Measurements from ENCODE around the gene DNAAF9. TPM values are rescaled to one million over a fixed set of nuclear protein-coding genes. Genes with fewer than 3 reads are reported as not detected.

DNAAF9 gene
- polyA plus RNA-seq, 10 donors, result 13.4 to 18.5 (median 15.5) TPM

DNA sequence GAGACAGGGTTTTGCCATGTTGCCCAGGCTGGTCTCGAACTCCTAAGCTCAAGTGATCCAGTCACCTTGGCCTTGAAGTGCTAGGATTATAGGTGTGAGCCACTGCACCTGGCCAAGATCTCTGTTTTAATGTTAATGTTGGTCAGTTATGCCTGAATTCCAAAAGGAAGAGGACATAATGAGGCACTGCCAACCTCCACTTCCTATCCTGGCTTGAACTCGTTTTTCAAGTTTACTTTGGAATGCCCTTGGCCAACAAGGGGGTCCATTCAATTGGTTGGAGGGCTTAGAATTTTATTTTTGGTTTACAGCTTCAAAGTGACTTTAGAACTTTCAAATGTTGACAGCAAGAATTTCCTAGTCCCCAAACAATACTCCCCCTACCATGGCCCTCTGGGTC is 29.8 kb downstream of the DNAAF9 start:
- DNase-seq, result no peak

DNA sequence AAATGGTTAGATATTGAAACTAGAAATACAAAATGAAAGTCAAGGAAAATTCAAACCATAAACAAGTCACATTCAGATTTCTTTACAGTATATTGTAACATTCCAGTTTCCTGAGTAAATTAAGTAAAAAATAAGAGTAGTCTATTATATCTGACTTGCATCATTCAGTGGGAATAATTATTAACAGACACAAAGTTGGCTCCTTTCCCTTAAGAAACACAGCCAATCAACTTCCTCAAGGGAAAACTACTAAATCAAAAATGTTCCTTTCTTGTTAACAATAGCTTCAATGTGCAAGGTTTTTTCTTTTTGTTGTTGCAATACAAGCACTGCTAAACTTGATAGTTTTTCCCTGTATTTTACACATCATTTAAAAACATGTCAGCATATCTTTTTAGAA is 33.2 kb downstream of the DNAAF9 start:
- peak; percentile 8 to 31 (median 13) for DNase-seq

DNA sequence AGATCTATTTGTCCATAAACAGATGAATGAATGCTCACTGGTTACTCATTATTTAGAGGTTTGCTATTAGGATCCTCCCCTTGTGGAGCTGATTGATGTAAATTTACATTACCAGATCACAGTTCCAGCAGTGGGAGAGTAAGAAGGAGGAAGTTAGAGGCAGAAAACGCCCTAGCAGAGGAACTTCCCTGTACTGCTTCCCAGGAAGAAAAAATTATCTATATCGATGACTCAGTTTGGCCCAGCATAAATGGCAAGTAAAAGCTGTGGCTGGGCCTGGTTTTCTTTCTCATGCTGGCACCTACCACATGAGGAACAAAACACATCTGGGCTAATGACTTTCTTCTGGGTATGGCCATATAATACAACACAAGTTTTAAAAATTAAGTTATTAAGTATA is 35.7 kb downstream of the DNAAF9 start:
- no peak for DNase-seq

DNA sequence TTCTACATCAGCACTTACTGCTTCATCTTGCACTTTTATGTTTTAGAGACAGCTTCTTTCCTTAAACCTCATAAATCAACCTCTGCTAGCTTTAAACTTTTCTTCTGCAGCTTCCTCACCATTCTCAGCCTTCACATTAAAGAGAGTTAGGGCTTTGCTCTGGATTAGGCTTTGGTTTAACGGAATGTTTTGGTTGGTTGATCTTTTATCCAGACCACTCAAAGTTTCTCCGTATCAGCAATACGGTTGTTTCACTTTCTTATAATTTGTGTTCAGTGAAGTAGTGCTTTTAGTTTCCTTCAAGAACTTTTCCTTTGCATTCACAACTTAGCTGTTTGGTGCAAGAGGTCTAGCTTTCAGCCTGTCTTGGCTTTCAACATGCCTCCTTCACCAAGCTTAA is 40.4 kb downstream of the DNAAF9 start:
- no peak for DNase-seq

DNA sequence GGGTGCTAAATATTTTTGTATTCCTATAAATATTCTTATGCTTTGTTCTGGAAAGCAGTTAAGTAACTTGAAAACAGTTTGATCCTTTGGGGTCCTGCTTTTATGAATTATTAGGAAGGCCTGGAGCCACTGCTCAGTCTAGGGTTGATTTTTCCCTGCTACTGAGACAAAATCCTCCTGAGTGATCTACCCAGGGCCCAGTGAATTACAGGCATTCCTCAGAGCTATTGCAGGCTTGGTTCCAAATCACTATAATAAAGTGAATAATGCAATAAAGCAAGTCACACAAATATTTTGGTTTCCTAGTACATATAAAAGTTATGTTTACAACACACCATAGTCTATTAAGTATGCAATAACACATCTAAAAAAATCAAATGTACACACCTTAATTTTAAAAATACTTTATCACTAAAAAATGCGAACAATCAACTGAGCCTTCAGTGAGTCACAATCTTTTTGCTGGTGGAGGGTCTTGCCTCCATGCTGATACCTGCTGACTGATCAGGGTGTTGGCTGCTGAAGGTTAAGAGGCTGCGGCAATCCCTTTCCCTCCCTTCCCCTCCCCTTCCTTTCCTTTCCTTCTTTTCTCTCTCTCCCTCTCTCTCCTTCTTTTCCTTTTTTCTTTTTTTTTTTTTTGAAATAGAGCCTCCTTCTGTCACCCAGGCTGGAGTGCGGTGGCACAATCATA is 43.0 kb downstream of the DNAAF9 start:
- DNase-seq, result no peak

DNA sequence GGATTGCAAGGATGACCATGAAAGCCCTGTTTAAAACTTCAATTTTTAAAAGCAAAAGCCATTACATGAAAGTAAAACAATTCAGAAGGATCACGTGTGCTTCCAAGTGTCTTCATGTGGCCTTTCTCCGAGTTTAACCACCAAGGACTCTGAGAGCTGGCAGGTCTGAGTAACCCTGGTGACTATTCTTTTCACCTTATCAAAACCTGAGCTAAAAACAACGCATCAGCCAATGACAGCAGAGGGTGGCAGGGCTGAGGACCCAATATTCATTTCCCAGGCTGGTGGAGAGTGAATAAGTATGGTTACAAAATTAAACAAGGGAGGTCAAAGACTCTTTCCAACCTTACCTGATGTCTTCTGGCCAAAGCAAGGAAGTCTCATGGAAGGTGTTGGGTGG is 46.7 kb downstream of the DNAAF9 start:
- DNase-seq, result no peak

DNA sequence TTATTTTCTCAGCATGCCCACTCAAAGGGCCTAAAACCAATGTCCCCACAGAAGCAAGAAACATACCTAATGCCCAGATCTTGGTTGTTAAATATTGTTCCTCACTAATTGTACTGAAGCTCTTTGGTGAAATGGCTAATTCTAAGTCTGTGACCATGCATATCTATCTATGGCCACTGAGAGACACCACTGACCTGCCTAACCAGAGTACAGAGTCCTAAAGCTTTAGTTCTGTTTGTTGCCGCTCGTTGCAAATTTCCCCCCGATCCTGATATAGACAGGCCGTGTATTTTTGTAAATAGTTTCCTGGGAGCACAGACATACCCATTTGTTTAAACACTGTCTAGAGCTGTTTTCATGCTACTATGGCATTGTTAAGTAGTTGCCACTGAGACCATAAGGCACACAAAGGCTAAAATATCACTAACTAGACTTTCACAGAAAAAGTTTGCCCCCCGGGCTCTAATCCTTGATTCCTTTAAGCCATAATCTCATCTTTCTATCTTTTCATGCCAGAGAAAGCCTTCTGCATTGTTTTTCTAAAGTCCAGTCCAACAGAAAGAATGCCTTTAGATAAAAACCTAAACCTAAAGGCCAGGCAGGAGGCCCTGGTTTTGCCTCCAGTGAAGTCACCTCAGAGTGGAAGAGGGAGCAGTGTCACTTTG is 48.7 kb downstream of the DNAAF9 start:
- no peak for DNase-seq

Other genes starting within 250 kb of the DNAAF9 start
- 10 to 100 TPM in 9 of 10 donors, 1 to 10 TPM in 1; 8.9 to 12.8 (median 10.8) TPM for gene FASTKD5, start 247.8 kb downstream of the DNAAF9 start, polyA plus RNA-seq (ENCODE audit: insufficient read length in 10 of 10)
- 1 to 10 TPM; 5.2 to 9.1 (median 7.0) TPM for gene UBOX5, start 247.8 kb downstream of the DNAAF9 start, polyA plus RNA-seq (ENCODE audit: insufficient read length in 10 of 10)
- 1 to 10 TPM; 2.6 to 4.3 (median 3.3) TPM for gene LZTS3, start 234.1 kb downstream of the DNAAF9 start, polyA plus RNA-seq (ENCODE audit: insufficient read length in 10 of 10)
- 10 to 100 TPM; 23.7 to 33.4 (median 26.6) TPM for gene DDRGK1, start 203.0 kb downstream of the DNAAF9 start, polyA plus RNA-seq (ENCODE audit: insufficient read length in 10 of 10)
- 10 to 100 TPM; 28.9 to 46.7 (median 40.6) TPM for gene ITPA, start 198.2 kb downstream of the DNAAF9 start, polyA plus RNA-seq (ENCODE audit: insufficient read length in 10 of 10)
- 1 to 10 TPM in 4 of 10 donors, under 1 TPM in 6; 0.44 to 1.5 (median 0.87) TPM for gene SLC4A11, start 168.5 kb downstream of the DNAAF9 start, polyA plus RNA-seq (ENCODE audit: insufficient read length in 10 of 10)
- 10 to 100 TPM; 20.7 to 30.5 (median 25.2) TPM for gene ATRN, start 63.3 kb upstream of the DNAAF9 start, polyA plus RNA-seq (ENCODE audit: insufficient read length in 10 of 10)